Adrenal gland (tissue), 5 donors: ENCODE results near the gene TMEM132D.

Experiments used
- CTCF ChIP-seq, 6 experiments: fragments of 450-650 bp in 4 of 6; fragments of 200-600 bp in 2 of 6; sonication (generic) in 1 of 6; IDR thresholded peaks; 1 replicate in 5 of 6; 2 replicates in 1 of 6; pipeline versions ENCODE4 v1.5.1 to v1.8.0; 2016 to 2021; ENCODE audit warnings: antibody characterized with exemption in 6 of 6, mild to moderate bottlenecking in 2 of 6, moderate library complexity in 1 of 6
- POLR2A ChIP-seq, 2 donors: fragments of 450-650 bp; IDR thresholded peaks; one replicate each; pipeline ENCODE4 v1.6.1; 2017; ENCODE audit warnings: antibody characterized with exemption in 2 of 2, mild to moderate bottlenecking in 2 of 2, moderate library complexity in 1 of 2
- donor health status: DM: no; HTN: no; CAD: no.

- TF ChIP-seq CTCF (IDR thresholded peaks at IDR 0.05) (no peak), POLR2A (IDR thresholded peaks at IDR 0.05) (no peak)
These were observed 835.1 kb downstream of the TMEM132D start for GRCh38 chr12:129068684-129069083.
